T-cell (primary cell): ENCODE measurements around the gene APOL1. TPM values are rescaled to one million over a fixed set of nuclear protein-coding genes. Genes with fewer than 3 reads are reported as not detected.
"Not testable (repeated sequence)": the region's sequence is repeated elsewhere in the genome, so short reads cannot be mapped to it uniquely, and the experiment has no call there.

Experiments used
- ATAC-seq, 4 experiments: fragments of 200-7000 bp in 3 of 4; fragments of 150-1000 bp in 1 of 4; cut with Tn5 transposase; replicated peaks in 1 of 4; 1 replicate in 3 of 4; 2 replicates in 1 of 4; pipeline ENCODE4 v1.10.0; 2021; ENCODE audit warnings: moderate library complexity in 3 of 4, mild to moderate bottlenecking in 2 of 4, moderate number of reproducible peaks in 1 of 4
- CTCF ChIA-PET, 2 donors: fragments of 300-600 bp; sonication (Branson Sonifier 250); formaldehyde crosslinking; loops; one replicate each; lab custom pipeline; 2022; ENCODE audit warnings: antibody characterized with exemption in 2 of 2; lab: Charles Lee
- POLR2A ChIA-PET, 2 donors: fragments of 300-600 bp; sonication (Branson Sonifier 250); formaldehyde crosslinking; loops; one replicate each; lab custom pipeline; 2022; ENCODE audit warnings: antibody characterized with exemption in 2 of 2; lab: Charles Lee
- DNase-seq, 35 experiments: peaks; one replicate each; pipeline versions ENCODE4 v3.0.0 to v3.0.0-alpha.2; 2013 to 2023
- H3K27ac ChIP-seq: one replicate; pipeline ENCODE4 v1.5.1; 2013; ENCODE audit warnings: low read length
- H3K27me3 ChIP-seq, 2 experiments: replicated peaks in 1 of 2; 1 replicate in 1 of 2; 2 replicates in 1 of 2; pipeline versions ENCODE4 v1.6.1 to v1.7.0; 2013; ENCODE audit warnings: low read length in 1 of 2, mixed read lengths in 1 of 2; ENCODE audit not compliant: control insufficient read depth in 2 of 2, insufficient read depth in 2 of 2; ENCODE audit errors: extremely low read depth in 1 of 2
- H3K36me3 ChIP-seq, 2 donors: 1 replicate in 1 of 2; 2 replicates in 1 of 2; pipeline versions ENCODE4 v1.6.1 to v1.7.0; 2013; ENCODE audit warnings: low read length in 1 of 2; ENCODE audit not compliant: control insufficient read depth in 2 of 2, insufficient read depth in 1 of 2; ENCODE audit errors: extremely low read depth in 1 of 2
- H3K4me1 ChIP-seq, 2 experiments: 1 replicate in 1 of 2; 2 replicates in 1 of 2; pipeline versions ENCODE4 v1.6.1 to v1.7.0; 2013; ENCODE audit warnings: low read length in 2 of 2, mixed read lengths in 1 of 2; ENCODE audit not compliant: insufficient read depth in 2 of 2, control insufficient read depth in 1 of 2; ENCODE audit errors: extremely low read depth in 1 of 2
- H3K4me3 ChIP-seq, 2 donors: 1 replicate in 1 of 2; 2 replicates in 1 of 2; pipeline versions ENCODE4 v1.5.1 to v1.7.0; 2013; ENCODE audit warnings: mild to moderate bottlenecking in 2 of 2, low read length in 1 of 2, moderate library complexity in 1 of 2; ENCODE audit not compliant: control insufficient read depth in 1 of 2; ENCODE audit errors: extremely low read depth in 1 of 2
- H3K9me3 ChIP-seq: 2 replicates; pipeline ENCODE4 v1.7.0; 2013
- H3K27ac Mint-ChIP-seq, 2 donors: one replicate each; pipeline ENCODE4 v1.8.0; 2020 to 2021; ENCODE audit warnings: mild to moderate bottlenecking in 2 of 2, mixed read lengths in 2 of 2
- H3K27me3 Mint-ChIP-seq, 2 donors: one replicate each; pipeline ENCODE4 v1.8.0; 2021 to 2022; ENCODE audit warnings: mixed read lengths in 2 of 2
- H3K36me3 Mint-ChIP-seq: one replicate; pipeline ENCODE4 v1.8.0; 2021; ENCODE audit warnings: mixed read lengths
- H3K4me1 Mint-ChIP-seq, 3 donors: one replicate each; pipeline ENCODE4 v1.8.0; 2020 to 2022; ENCODE audit warnings: mixed read lengths in 3 of 3, mild to moderate bottlenecking in 1 of 3
- H3K4me3 Mint-ChIP-seq, 3 donors: one replicate each; pipeline ENCODE4 v1.8.0; 2020 to 2022; ENCODE audit warnings: mild to moderate bottlenecking in 3 of 3, mixed read lengths in 3 of 3, moderate library complexity in 3 of 3
- H3K9me3 Mint-ChIP-seq, 3 donors: one replicate each; pipeline ENCODE4 v1.8.0; 2020 to 2022; ENCODE audit warnings: mixed read lengths in 3 of 3
- WGBS: methylation state at CpG from one replicate; pipeline ENCODE4 v1.1.5; 2013; ENCODE audit warnings: missing lambda C conversion rate; ENCODE audit not compliant: insufficient coverage; 5-methylcytosine and 5-hydroxymethylcytosine counted together
- total RNA-seq, 35 experiments: library from RNA in 6 of 35; stranded (reverse) in 6 of 35; fragments of 120-200 nt in 1 of 35; gene quantifications; one replicate each; pipeline versions ENCODE4 v1.2.1 to v1.2.4 and lab custom pipeline; 2013 to 2026

Gene APOL1
- total RNA-seq, 5 donors from 2014 or later (not counting 1 experiment from before 2014, with no cell fraction given): 15.7 to 29.5 (median 19.8) TPM

DNA sequence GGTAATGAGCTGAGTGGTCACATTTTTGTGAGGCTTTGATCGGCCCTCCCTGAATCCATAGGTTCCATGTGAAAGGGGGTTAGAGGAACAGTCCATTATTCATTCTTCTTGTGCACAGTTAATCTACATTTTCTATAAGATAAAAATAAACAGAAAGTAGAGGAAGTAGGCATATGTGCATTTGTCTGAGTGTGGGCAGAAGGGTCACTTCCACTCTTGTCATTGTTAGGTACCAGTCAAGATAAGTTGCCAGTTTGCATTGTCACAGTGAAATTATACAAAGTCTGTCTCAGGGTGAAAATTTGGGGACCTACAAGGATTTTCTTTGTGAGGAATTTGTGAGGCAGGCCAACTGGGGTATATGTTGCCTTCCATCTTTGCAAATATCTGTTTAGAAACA, 46.7 kb upstream of the APOL1 start:
- no peaks in the 10 kb centered on the region for H3K4me1 ChIP-seq
- no peak for DNase-seq
- H3K4me3 ChIP-seq: no peak overlapping the region
- Mint-ChIP-seq H3K27ac (no peak overlapping the region), H3K4me3 (no peak overlapping the region), H3K36me3 (peaks cover 4% of the 10 kb centered on the region), H3K9me3 (peaks cover 0 to 9% (median 4%) of the 10 kb centered on the region in 3 donors), H3K27me3 (peaks cover 19 to 25% of the 10 kb centered on the region in 2 donors), H3K4me1 (peaks cover 8 to 11% (median 11%) of the 10 kb centered on the region in 3 donors)
- peaks cover 0 to 5% of the 10 kb centered on the region in 2 experiments for H3K27me3 ChIP-seq
- H3K27ac ChIP-seq: no peak overlapping the region
- H3K36me3 ChIP-seq: no peaks in the 10 kb centered on the region
- no peak for ATAC-seq
- WGBS: no CpG with 5 or more reads among the region's 1 CpG
- ChIA-PET CTCF (no interaction called here), POLR2A (no interaction called here)
- no peaks in the 10 kb centered on the region for H3K9me3 ChIP-seq

DNA sequence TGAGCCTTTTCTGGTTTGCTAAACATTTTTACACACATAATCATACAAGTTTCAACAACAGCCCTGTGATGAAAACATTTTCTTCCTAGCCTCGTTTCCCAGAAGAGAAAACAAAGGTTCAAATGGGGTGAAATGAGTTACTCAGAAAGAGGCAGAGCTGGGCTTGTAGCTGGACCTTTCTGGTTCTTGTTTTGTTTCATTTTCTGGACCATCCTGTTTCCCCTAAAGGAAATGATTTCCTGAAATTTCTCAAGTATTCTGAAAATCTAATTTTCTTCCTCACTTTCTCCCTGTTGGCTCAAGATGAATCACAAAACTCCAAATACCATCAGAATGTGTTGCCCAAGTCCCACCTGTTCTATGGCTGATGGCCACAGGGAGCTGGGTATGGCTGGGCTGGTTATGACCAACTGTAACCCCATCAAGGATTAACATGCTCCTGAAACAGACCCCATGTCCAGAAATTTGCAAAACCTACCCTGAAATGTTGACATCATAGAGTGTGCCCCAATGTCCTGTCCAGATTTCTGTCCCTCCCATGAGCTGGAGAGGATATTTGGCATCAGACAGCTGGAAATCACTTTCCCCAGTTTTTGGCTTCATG, 44.7 kb upstream of the APOL1 start:
- Mint-ChIP-seq H3K27ac (no peak overlapping the region), H3K27me3 (peaks cover 32 to 38% of the 10 kb centered on the region in 2 donors), H3K36me3 (peaks cover 4% of the 10 kb centered on the region), H3K4me3 (no peak overlapping the region), H3K9me3 (peaks cover 0 to 9% (median 4%) of the 10 kb centered on the region in 3 donors), H3K4me1 (peaks cover 11 to 13% (median 12%) of the 10 kb centered on the region in 3 donors)
- ATAC-seq (no peak), DNase-seq (no peak)
- no peaks in the 10 kb centered on the region for H3K36me3 ChIP-seq
- H3K4me1 ChIP-seq: no peaks in the 10 kb centered on the region
- ChIA-PET POLR2A (no interaction called here), CTCF (no interaction called here)
- H3K4me3 ChIP-seq: no peak overlapping the region
- H3K9me3 ChIP-seq: no peaks in the 10 kb centered on the region
- no CpG with 5 or more reads among the region's 1 CpG for WGBS
- H3K27ac ChIP-seq: no peak overlapping the region
- peaks cover 0 to 17% of the 10 kb centered on the region in 2 experiments for H3K27me3 ChIP-seq

DNA sequence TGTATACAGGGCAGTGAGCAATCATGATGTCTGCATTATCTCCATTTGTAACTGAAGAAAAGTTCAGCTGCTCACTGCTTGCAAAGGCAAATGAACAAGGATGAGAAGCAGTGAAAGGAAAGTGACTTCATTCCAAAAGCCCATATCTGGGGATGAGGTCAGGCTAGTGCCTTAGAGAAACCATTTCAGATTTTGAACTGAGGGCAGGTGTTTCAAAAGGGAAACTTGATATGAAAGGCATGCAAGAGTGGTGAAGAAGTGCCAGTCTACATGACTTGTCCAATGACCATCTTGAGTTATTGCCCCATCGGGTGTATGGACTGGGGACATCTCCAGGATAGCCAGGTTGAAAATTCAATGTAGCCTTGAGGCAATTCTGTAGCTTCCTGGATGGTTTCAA, 44.0 kb upstream of the APOL1 start:
- Histone ChIP-seq H3K4me3 (no peak overlapping the region), H3K9me3 (no peaks in the 10 kb centered on the region), H3K27me3 (peaks cover 0 to 17% of the 10 kb centered on the region in 2 experiments), H3K4me1 (no peaks in the 10 kb centered on the region), H3K27ac (no peak overlapping the region), H3K36me3 (no peaks in the 10 kb centered on the region)
- Mint-ChIP-seq H3K36me3 (peaks cover 4% of the 10 kb centered on the region), H3K4me1 (peaks cover 11 to 13% (median 12%) of the 10 kb centered on the region in 3 donors), H3K9me3 (peaks cover 0 to 9% (median 4%) of the 10 kb centered on the region in 3 donors), H3K27ac (no peak overlapping the region), H3K27me3 (peaks cover 36 to 39% of the 10 kb centered on the region in 2 donors), H3K4me3 (no peak overlapping the region)
- ChIA-PET POLR2A (no interaction called here), CTCF (no interaction called here)
- ATAC-seq (no peak), DNase-seq (no peak)
- WGBS: 100% methylated on average over 1 of the region's 1 CpG

DNA sequence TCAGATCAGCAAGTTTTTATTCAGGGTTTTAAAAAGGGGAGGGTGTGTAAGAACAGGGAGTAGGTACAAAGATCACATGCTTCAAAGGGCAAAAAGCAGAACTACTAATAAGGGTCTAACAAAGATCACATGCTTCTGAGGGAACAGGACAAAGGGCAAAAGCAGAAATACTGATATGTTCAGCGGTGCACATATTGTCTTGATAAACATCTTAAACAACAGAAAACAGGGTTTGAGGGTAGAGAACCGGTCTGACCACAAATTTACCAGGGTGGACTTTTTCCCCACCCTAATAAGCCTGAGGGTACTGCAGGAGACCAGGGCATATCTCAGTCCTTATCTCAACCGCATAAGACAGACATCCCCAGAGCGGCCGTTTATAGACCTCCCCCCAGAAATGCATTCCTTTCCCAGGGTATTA, 43.4 kb upstream of the APOL1 start:
- not testable (repeated sequence) for H3K4me3 Mint-ChIP-seq
- WGBS: no CpG with 5 or more reads among the region's 5 CpGs

DNA sequence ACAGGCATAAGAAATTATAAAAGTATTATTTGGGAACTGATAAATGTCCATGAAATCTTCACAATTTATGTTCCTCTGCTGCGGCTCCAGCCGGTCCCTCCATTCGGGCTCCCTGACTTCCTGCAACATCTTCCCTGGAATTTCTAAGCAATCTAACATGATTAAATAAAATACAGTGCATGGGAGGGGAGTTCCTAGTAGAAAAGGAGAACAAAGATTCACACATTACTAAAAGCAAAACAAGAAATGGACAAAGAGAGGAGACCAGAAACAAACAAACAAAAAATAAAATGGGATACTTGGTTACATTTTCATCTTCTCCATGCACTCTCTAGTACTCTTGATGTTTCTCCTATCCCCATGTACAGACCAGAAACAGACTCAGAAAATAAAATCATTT, 42.7 kb upstream of the APOL1 start:
- Histone ChIP-seq H3K36me3 (no peaks in the 10 kb centered on the region), H3K4me3 (no peak overlapping the region), H3K4me1 (no peaks in the 10 kb centered on the region), H3K27me3 (peaks cover 0 to 17% of the 10 kb centered on the region in 2 experiments), H3K9me3 (no peaks in the 10 kb centered on the region), H3K27ac (no peak overlapping the region)
- DNase-seq (no peak), ATAC-seq (no peak)
- Mint-ChIP-seq H3K27me3 (peaks cover 37 to 44% of the 10 kb centered on the region in 2 donors), H3K4me1 (peaks cover 10 to 13% (median 12%) of the 10 kb centered on the region in 3 donors), H3K36me3 (peaks cover 4% of the 10 kb centered on the region), H3K27ac (no peak overlapping the region), H3K9me3 (peaks cover 0 to 9% (median 4%) of the 10 kb centered on the region in 3 donors), H3K4me3 (no peak overlapping the region)
- CTCF ChIA-PET: no interaction called here
- no CpG with 5 or more reads among the region's 3 CpGs for WGBS
- POLR2A ChIA-PET: no interaction called here

More for the DNA sequence above, 43.4 kb upstream of the APOL1 start:
- H3K9me3 Mint-ChIP-seq, H3K36me3 Mint-ChIP-seq, DNase-seq, H3K4me3 ChIP-seq, H3K36me3 ChIP-seq, H3K27ac Mint-ChIP-seq, H3K27ac ChIP-seq, ATAC-seq, H3K4me1 ChIP-seq, H3K9me3 ChIP-seq, POLR2A ChIA-PET, CTCF ChIA-PET: not testable (repeated sequence)
- Mint-ChIP-seq H3K4me1 (peaks cover 10 to 13% (median 12%) of the 10 kb centered on the region in 3 donors), H3K27me3 (peaks cover 36 to 44% of the 10 kb centered on the region in 2 donors)
- H3K27me3 ChIP-seq: peaks cover 0 to 17% of the 10 kb centered on the region in 2 experiments

DNA sequence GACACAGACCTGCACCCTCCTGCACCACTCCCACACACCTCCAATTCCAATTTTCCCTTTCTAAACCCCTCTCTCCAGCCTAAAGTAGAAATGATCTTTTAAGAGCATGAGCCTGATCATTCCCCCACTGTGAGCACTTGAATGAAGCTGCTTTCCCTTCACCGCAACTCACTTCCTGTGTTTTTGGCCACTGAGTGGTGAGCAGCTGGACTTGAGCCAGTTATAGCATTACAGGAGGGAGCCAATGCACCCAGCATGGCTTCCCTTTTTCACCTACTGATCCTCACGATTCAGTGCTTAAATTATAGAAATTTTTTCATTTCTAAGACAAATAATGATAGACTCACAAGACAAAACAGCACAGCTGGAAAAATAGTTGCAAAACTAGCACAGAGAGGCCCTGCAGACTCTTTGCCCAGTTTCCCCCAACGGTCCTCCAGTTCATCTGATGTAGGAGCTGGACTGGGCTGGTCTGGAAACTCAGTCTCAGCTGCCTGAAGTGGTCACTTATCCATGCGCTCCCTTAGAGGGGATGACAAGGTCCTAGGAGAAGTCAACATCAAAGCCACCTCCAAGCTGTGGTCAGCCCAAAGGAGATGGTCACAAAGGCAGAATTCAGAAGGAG, 41.6 kb upstream of the APOL1 start:
- peaks cover 0 to 18% of the 10 kb centered on the region in 2 experiments for H3K27me3 ChIP-seq
- H3K36me3 ChIP-seq: no peaks in the 10 kb centered on the region
- POLR2A ChIA-PET: no interaction called here
- no peak overlapping the region for H3K4me3 ChIP-seq
- Mint-ChIP-seq H3K27me3 (peaks cover 47 to 52% of the 10 kb centered on the region in 2 donors), H3K4me1 (peaks cover 10 to 13% (median 12%) of the 10 kb centered on the region in 3 donors), H3K27ac (peak overlapping the region in 1 of 2 donors; percentile 33), H3K4me3 (no peak overlapping the region), H3K36me3 (peaks cover 4% of the 10 kb centered on the region), H3K9me3 (peaks cover 0 to 9% (median 4%) of the 10 kb centered on the region in 3 donors)
- DNase-seq (no peak), ATAC-seq (peak in 2 of 4 experiments; percentile 64 to 71)
- H3K27ac ChIP-seq: no peak overlapping the region
- no CpG with 5 or more reads among the region's 4 CpGs for WGBS
- CTCF ChIA-PET: interaction anchor here in 1 of 2 donors (0.5 kb wide), 1 partner anchor 25 kb away, joined by 3 read pairs; no protein-coding TSS in a partner anchor
- H3K9me3 ChIP-seq: no peaks in the 10 kb centered on the region
- H3K4me1 ChIP-seq: no peaks in the 10 kb centered on the region
